Stimulated activated naive CD8-positive, alpha-beta T cell treated with anti-CD3 and anti-CD28 coated beads, Interleukin-15, Interleukin-2, amounts not matched to agents 100 ng/mL and 50 ng/mL, for 24 hours (primary cell): ENCODE results near the gene PHTF2.
"Not testable (repeated sequence)": the region's sequence is repeated elsewhere in the genome, so short reads cannot be mapped to it uniquely, and the experiment has no call there.

Experiments used
- H3K27ac Mint-ChIP-seq: one replicate; pipeline ENCODE4 v1.8.0; 2021; ENCODE audit warnings: mild to moderate bottlenecking, mixed read lengths
- H3K27me3 Mint-ChIP-seq: one replicate; pipeline ENCODE4 v1.8.0; 2021; ENCODE audit warnings: mixed read lengths
- H3K36me3 Mint-ChIP-seq: one replicate; pipeline ENCODE4 v1.8.0; 2021; ENCODE audit warnings: low read depth, mixed read lengths
- H3K4me1 Mint-ChIP-seq: one replicate; pipeline ENCODE4 v1.8.0; 2021; ENCODE audit warnings: low read depth, mixed read lengths
- H3K4me3 Mint-ChIP-seq: one replicate; pipeline ENCODE4 v1.8.0; 2021; ENCODE audit warnings: mild to moderate bottlenecking, mixed read lengths
- H3K9me3 Mint-ChIP-seq: one replicate; pipeline ENCODE4 v1.8.0; 2021; ENCODE audit warnings: mixed read lengths

Gene PHTF2

DNA sequence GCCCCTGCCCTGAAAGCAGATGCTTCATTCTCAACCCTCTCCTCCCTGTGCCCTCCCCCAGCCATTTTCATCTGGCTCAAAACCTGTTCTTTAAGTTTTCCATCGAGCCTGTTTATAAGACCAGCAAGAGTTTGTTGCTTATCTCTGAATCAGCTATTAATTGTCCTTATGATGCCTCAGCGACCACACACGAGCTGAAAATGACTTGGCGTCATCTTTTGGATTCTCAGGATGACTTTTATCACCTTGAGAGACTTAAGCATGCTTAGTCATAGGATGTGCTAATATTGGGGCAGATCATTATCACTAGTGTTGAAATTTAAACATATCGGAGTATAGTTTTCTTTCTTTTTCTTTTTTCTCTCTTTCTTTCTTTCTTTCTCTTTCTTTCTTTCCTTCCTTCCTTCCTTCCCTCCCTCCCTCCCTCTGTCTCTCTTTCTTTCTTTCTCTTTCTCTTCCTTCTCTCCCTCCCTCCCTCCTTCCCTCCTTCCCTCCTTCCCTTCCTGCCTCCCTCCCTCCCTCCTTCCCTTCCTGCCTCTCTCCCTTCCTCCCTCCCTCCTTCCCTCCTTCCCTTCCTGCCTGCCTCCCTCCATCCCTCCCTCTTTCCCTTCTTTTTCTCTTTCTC is 184.5 kb downstream of the PHTF2 start:
- Mint-ChIP-seq H3K9me3 (no peaks in the 10 kb centered on the region), H3K4me3 (no peak overlapping the region), H3K4me1 (no peaks in the 10 kb centered on the region), H3K36me3 (no peaks in the 10 kb centered on the region), H3K27me3 (no peaks in the 10 kb centered on the region), H3K27ac (no peak overlapping the region)

DNA sequence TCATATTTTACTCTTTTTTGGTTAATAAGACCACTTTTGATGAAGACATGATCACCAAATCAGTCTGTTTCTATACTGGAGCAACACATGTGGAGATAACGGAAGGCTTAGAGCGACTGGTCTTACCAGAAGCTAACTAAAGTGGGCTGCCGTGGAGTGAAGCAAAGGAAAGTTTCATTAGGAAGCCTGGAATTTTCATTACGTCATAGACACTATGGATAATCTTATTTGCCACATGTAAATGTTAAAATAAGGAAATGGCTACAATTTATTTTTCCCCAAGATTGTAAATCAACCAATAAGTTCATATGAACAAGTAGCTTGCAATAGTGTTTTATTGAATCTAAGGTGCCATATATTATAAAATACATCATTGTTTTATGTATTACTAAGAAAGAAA is 185.4 kb downstream of the PHTF2 start:
- Mint-ChIP-seq H3K9me3 (no peaks in the 10 kb centered on the region), H3K4me1 (no peaks in the 10 kb centered on the region), H3K4me3 (no peak overlapping the region), H3K27ac (no peak overlapping the region), H3K27me3 (no peaks in the 10 kb centered on the region), H3K36me3 (no peaks in the 10 kb centered on the region)

DNA sequence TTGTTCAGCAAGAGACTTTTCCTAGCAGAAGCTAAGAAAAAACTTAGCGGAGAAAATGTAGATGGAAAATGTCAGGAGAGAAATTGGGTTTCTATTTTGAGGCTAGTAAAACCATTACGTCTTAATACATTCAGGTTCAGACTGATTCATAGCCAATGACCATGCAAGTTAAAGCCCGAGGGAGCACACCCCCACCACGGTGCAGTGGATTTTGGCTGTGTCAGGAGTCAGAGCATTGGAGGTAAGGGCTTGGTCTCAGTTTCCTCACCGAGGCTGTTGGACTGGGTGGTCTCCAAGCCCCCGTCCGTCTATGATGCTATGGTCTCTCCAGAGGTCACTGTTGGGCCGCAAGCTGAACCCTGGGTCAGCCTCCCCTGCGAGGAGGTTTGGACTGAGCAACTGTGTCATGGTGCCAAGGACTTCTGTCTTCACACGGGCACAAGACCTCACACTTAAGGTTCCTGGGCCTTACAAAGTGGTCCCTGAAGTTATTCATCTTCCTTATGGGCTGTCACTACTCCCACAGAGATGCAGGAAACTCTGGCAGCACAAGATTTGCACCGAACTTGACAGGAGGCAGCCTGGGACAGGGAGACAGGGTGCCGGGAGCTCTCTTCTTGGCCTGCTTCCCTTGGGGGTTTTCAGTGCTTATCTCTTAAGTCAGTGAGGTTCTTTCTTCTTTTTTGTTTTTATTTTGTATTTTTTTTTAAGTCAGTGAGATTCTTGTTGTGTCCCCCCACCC is 186.8 kb downstream of the PHTF2 start:
- no peak overlapping the region for H3K27ac Mint-ChIP-seq
- H3K36me3 Mint-ChIP-seq: no peaks in the 10 kb centered on the region
- H3K9me3 Mint-ChIP-seq: no peaks in the 10 kb centered on the region
- H3K4me1 Mint-ChIP-seq: no peaks in the 10 kb centered on the region
- H3K4me3 Mint-ChIP-seq: no peak overlapping the region
- H3K27me3 Mint-ChIP-seq: no peaks in the 10 kb centered on the region

DNA sequence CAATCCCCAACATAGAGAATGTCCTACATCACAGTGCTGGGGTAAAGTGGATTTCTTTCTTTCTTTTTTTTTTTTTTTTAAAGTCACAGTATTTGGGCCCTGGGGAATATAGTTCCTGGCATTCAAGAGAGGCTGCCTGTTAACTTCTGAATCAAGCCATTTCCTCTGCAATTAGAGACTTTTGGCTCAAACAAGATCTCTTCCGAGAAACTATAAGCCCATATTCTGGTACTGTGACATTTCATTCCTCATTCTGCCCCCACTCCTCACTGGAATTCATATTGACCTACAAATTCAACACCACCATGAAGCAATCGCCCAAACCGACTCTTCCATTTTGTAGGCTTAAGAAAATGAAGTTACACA is 187.4 kb downstream of the PHTF2 start:
- Mint-ChIP-seq H3K36me3 (no peaks in the 10 kb centered on the region), H3K4me3 (no peak overlapping the region), H3K4me1 (no peaks in the 10 kb centered on the region), H3K27me3 (no peaks in the 10 kb centered on the region), H3K27ac (no peak overlapping the region), H3K9me3 (no peaks in the 10 kb centered on the region)

DNA sequence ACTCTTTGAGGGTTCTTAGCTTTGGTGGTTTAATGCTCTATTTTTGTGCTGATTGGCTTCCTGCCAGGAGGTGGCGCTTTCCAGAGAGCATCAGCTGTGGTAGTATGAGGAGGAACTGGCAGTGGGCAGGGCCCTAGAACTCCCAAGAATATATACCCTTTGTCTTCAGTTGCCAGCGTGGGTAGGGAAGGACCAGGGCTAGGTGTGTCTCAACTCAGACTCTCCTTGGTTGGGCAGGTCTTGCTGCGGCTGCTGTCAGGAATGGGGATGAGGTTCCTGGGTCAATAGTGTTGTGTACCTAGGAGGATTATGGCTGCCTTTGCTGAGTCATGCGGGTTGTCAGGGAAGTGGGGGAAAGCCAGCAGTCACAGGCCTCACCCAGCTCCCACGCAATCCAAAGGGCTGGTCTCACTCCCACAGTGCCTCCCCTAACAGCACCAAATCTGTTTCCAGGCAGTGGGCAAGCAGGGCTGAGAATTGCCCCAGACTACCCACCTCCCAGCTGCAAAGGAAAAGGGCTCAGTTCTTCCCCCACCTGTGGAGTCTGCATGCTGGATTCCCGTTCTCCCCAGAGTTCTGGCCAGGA is 191.5 kb downstream of the PHTF2 start:
- no peak overlapping the region for H3K27ac Mint-ChIP-seq
- H3K36me3 Mint-ChIP-seq: no peaks in the 10 kb centered on the region
- no peaks in the 10 kb centered on the region for H3K27me3 Mint-ChIP-seq
- H3K4me1 Mint-ChIP-seq: no peaks in the 10 kb centered on the region
- H3K4me3 Mint-ChIP-seq: no peak overlapping the region
- no peaks in the 10 kb centered on the region for H3K9me3 Mint-ChIP-seq

DNA sequence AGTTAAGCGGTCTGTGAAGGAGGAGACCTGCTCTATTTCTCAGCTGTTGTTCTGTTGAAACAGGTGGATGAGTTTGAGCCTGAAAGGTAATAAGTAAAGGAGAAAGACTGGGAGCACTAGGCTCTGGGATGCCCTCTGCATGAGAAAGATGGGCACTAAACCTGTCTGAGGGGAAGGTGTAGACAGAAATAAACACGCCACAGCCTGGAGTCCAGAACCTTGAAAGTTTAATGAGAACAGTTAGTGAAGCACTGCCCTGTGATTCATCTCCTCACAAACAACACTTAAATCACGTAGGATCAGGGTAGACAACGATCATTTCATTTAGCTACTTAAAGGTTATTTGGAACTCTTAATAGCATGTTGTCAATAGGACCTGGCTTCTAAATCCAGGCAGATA is 193.1 kb downstream of the PHTF2 start:
- Mint-ChIP-seq H3K4me1 (no peaks in the 10 kb centered on the region), H3K36me3 (no peaks in the 10 kb centered on the region), H3K27ac (no peak overlapping the region), H3K4me3 (no peak overlapping the region), H3K9me3 (no peaks in the 10 kb centered on the region), H3K27me3 (no peaks in the 10 kb centered on the region)

DNA sequence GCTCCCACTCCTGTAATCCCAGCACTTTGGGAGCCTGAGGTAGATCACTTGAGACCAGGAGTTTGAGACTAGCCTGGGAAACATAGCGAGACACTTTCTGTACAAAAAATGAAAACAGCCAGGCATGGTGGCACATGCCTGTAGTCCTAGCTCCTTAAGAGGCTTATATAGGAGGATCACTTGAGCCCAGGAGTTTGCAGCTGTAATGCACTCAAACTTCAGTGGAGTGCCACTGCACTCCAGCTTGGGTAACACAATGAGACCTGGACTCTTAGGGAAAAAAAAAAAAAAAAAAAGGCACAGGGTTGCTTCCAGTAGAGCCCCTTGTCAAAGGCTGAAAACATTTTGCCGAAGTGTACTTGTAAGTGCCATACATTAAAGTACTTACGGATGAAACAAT is 195.3 kb downstream of the PHTF2 start:
- no peaks in the 10 kb centered on the region for H3K4me1 Mint-ChIP-seq
- no peaks in the 10 kb centered on the region for H3K27me3 Mint-ChIP-seq
- no peaks in the 10 kb centered on the region for H3K9me3 Mint-ChIP-seq
- H3K4me3 Mint-ChIP-seq: no peak overlapping the region
- H3K27ac Mint-ChIP-seq: no peak overlapping the region
- no peaks in the 10 kb centered on the region for H3K36me3 Mint-ChIP-seq

DNA sequence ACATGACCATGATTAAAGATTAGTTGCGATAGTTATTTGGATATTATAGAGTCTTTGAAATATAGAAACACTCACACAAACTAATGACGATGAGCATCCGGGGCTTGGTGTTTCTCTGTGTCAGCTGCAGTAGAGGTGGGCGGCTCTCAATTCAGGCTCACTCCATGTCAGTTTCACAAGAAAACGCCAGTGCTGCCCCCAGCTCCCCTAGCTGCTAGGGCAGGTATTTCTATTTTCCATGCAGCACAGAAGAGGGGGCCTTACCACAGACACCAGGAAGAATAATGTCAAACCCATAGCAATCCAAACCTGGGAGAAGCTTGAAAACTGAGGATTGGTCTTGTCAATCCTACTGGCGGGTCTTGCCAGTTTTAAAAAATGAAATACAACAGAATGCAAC is 197.1 kb downstream of the PHTF2 start:
- no peaks in the 10 kb centered on the region for H3K36me3 Mint-ChIP-seq
- H3K27me3 Mint-ChIP-seq: no peaks in the 10 kb centered on the region
- H3K4me3 Mint-ChIP-seq: no peak overlapping the region
- H3K27ac Mint-ChIP-seq: no peak overlapping the region
- no peaks in the 10 kb centered on the region for H3K9me3 Mint-ChIP-seq
- no peaks in the 10 kb centered on the region for H3K4me1 Mint-ChIP-seq

DNA sequence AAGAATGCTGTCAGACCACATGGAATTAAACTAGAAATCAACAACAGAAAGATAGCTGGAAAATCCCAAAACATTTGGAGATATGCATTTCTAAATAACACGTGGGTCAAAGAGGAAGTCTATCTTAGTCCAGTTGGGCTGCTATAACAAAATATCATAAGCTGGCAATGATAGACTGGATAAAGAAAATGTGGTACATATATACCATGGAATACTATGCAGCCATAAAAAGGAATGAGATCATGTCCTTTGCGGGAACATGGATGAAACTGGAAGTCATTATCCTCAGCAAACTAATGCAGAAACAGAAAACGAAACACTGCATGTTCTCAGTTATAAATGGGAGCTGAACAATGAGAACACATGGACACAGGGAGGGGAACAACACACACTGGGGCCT is 200.6 kb downstream of the PHTF2 start:
- H3K4me3 Mint-ChIP-seq, H3K9me3 Mint-ChIP-seq, H3K4me1 Mint-ChIP-seq, H3K27me3 Mint-ChIP-seq, H3K36me3 Mint-ChIP-seq, H3K27ac Mint-ChIP-seq: not testable (repeated sequence)

DNA sequence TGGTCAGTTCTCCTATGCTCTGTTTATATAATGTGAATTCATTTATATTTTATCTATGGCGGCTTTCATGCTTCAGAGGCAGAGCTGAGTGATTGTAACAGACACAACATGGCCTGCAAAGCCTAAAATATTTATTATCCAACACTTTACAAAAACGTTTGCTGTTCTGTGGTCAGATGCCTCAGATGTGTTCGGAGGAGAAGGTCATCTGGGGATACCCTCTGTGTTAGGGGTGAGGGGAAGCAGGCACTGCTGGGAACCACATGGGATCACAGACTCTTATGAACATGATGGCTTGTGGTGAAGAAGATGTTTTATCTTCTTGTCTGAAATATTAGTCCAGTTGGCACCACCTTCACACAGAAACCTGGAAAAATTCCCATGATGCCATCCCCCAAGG is 203.4 kb downstream of the PHTF2 start:
- no peaks in the 10 kb centered on the region for H3K4me1 Mint-ChIP-seq
- H3K4me3 Mint-ChIP-seq: no peak overlapping the region
- no peaks in the 10 kb centered on the region for H3K36me3 Mint-ChIP-seq
- no peaks in the 10 kb centered on the region for H3K9me3 Mint-ChIP-seq
- H3K27me3 Mint-ChIP-seq: no peaks in the 10 kb centered on the region
- H3K27ac Mint-ChIP-seq: no peak overlapping the region

DNA sequence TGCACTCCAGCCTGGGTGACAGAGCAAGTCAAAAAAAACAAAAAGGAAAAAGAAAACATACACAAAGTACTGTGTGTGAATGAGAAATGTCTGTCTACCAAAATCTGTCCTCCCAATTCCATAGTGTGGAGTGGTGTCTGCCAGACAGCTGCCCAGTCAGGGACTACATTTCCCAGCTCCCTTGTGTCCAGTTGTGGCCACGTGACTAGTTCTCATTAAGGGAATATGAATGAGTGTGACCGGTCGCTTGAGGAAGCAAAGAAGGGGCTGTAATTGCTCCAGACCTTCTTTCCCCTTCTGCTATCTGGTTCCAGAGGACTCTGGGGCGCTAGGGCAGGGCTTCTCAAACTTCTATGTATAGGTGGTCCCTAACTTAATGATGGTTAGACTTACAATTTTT is 204.1 kb downstream of the PHTF2 start:
- no peaks in the 10 kb centered on the region for H3K4me1 Mint-ChIP-seq
- no peaks in the 10 kb centered on the region for H3K27me3 Mint-ChIP-seq
- no peaks in the 10 kb centered on the region for H3K36me3 Mint-ChIP-seq
- H3K9me3 Mint-ChIP-seq: no peaks in the 10 kb centered on the region
- no peak overlapping the region for H3K4me3 Mint-ChIP-seq
- H3K27ac Mint-ChIP-seq: no peak overlapping the region

DNA sequence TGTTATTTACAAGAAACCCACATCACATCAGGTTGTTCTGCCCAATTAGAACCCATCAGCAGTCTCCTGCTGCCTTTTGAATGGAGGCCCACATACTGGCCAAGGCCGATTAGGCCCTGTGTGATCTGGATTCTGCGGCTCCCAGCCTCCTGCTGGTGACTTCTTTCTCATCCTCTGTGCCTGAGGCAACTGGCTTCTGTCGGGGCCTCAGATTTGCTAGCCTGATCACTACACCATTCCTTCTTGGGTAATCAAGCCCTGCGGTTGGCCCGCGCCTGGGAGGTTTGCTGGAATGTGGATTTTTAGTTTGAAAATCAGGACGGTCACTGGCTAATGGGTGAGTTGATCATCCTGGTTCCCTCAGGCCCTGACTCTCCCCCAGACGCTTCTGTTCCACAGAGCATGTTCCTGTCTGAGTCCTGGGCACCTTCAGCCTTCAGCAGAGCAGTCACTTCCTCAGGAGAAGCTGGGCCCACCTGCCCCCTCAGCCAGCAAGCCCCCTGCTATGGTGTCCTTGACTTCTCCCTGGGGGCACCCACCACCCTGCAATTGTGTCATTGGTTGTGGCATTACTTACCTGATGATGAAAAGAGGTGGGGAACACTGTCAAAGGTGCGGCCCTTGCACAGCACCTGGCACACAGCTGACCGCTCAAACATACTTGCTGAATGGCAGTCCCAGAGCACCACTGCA is 207.6 kb downstream of the PHTF2 start:
- peaks cover 2% of the 10 kb centered on the region for H3K27me3 Mint-ChIP-seq
- no peak overlapping the region for H3K4me3 Mint-ChIP-seq
- H3K4me1 Mint-ChIP-seq: no peaks in the 10 kb centered on the region
- H3K36me3 Mint-ChIP-seq: no peaks in the 10 kb centered on the region
- H3K27ac Mint-ChIP-seq: no peak overlapping the region
- H3K9me3 Mint-ChIP-seq: no peaks in the 10 kb centered on the region
